Thyroid gland (tissue), 4 donors: ENCODE measurements around the gene INPP5D.

Source experiments
- CTCF ChIP-seq, 6 experiments: fragments of 200-600 bp in 3 of 6; fragments of 450-650 bp in 3 of 6; sonication (generic) in 3 of 6; IDR thresholded peaks; one replicate each; pipeline ENCODE4 v1.5.1; 2016 to 2019; ENCODE audit warnings: antibody characterized with exemption in 6 of 6, mild to moderate bottlenecking in 2 of 6, inconsistent platforms in 1 of 6, moderate library complexity in 1 of 6
- POLR2A ChIP-seq, 2 donors: fragments of 450-650 bp; IDR thresholded peaks; one replicate each; pipeline ENCODE4 v1.6.1; 2017; ENCODE audit warnings: antibody characterized with exemption in 2 of 2, mild to moderate bottlenecking in 2 of 2, moderate library complexity in 1 of 2

- TF ChIP-seq POLR2A (IDR thresholded peaks at IDR 0.05) (no peak), CTCF (IDR thresholded peaks at IDR 0.05) (no peak)
Measured at GRCh38 chr2:233111427-233111826, 51.3 kb downstream of the INPP5D start.
